ENCODE measurements around the gene KLHL20.
"Not testable (repeated sequence)": the region's sequence is repeated elsewhere in the genome, so short reads cannot be mapped to it uniquely, and the experiment has no call there.

The KLHL20 gene

GRCh38 chr1:173714759-173715537 lies at the start of gene KLHL20:
Gene KLHL20, plus strand, starts transcription at chr1:173714981. Its CDS starts 1,063 bp downstream, at chr1:173716044.
- DNase-seq (ENCODE audit: low read depth) = peak; percentile 74

GRCh38 chr1:173666646-173667045 lies 48.1 kb upstream of the KLHL20 start:
- DNase-seq (ENCODE audit: low read depth) = no peak

GRCh38 chr1:173669491-173669941 lies 45.3 kb upstream of the KLHL20 start, which contains the start of gene ANKRD45:
Gene ANKRD45, minus strand, starts transcription at chr1:173669851. Its CDS starts 10,433 bp downstream, at chr1:173659418.
- peak; percentile 4 for DNase-seq (ENCODE audit: low read depth)

- not testable (repeated sequence) for DNase-seq (ENCODE audit: low read depth)
Observed at GRCh38 chr1:173674496-173674895, 40.3 kb upstream of the KLHL20 start.

- not testable (repeated sequence) for DNase-seq (ENCODE audit: low read depth)
Observed at GRCh38 chr1:173680152-173680551, 34.6 kb upstream of the KLHL20 start.

GRCh38 chr1:173682184-173682583 lies 32.6 kb upstream of the KLHL20 start:
- no peak for DNase-seq (ENCODE audit: low read depth)

- DNase-seq (ENCODE audit: low read depth) = not testable (repeated sequence)
Observed at GRCh38 chr1:173683838-173684237, 30.9 kb upstream of the KLHL20 start.

- not testable (repeated sequence) for DNase-seq (ENCODE audit: low read depth)
Observed at GRCh38 chr1:173685121-173685520, 29.7 kb upstream of the KLHL20 start.

GRCh38 chr1:173688300-173688699 lies 26.5 kb upstream of the KLHL20 start:
- DNase-seq (ENCODE audit: low read depth) = no peak

GRCh38 chr1:173693238-173693637 lies 21.5 kb upstream of the KLHL20 start:
- no peak for DNase-seq (ENCODE audit: low read depth)

GRCh38 chr1:173701299-173701698 lies 13.5 kb upstream of the KLHL20 start:
- DNase-seq (ENCODE audit: low read depth) = not testable (repeated sequence)

GRCh38 chr1:173702736-173703135 lies 12.0 kb upstream of the KLHL20 start:
- no peak for DNase-seq (ENCODE audit: low read depth)

GRCh38 chr1:173705117-173705516 lies 9.7 kb upstream of the KLHL20 start:
- DNase-seq (ENCODE audit: low read depth) = no peak

- DNase-seq (ENCODE audit: low read depth) = no peak
Observed at GRCh38 chr1:173708787-173709186, 6.0 kb upstream of the KLHL20 start.

- no peak for DNase-seq (ENCODE audit: low read depth)
Observed at GRCh38 chr1:173714441-173714758, 381 bp upstream of the KLHL20 start.

GRCh38 chr1:173715538-173715844 lies 710 bp downstream of the KLHL20 start:
- DNase-seq (ENCODE audit: low read depth) = peak; percentile 1

- DNase-seq (ENCODE audit: low read depth) = no peak
Observed at GRCh38 chr1:173717238-173717637, 2.5 kb downstream of the KLHL20 start.

GRCh38 chr1:173731331-173731730 lies 16.6 kb downstream of the KLHL20 start:
- not testable (repeated sequence) for DNase-seq (ENCODE audit: low read depth)

- no peak for DNase-seq (ENCODE audit: low read depth)
Observed at GRCh38 chr1:173733912-173734311, 19.1 kb downstream of the KLHL20 start.

GRCh38 chr1:173736104-173736503 lies 21.3 kb downstream of the KLHL20 start:
- DNase-seq (ENCODE audit: low read depth) = not testable (repeated sequence)

GRCh38 chr1:173742203-173742886 lies 27.6 kb downstream of the KLHL20 start:
- no peak for DNase-seq (ENCODE audit: low read depth)

GRCh38 chr1:173744651-173745050 lies 29.9 kb downstream of the KLHL20 start:
- no peak for DNase-seq (ENCODE audit: low read depth)

GRCh38 chr1:173749137-173749536 lies 34.4 kb downstream of the KLHL20 start:
- DNase-seq (ENCODE audit: low read depth) = no peak
